Thyroid gland (tissue), 4 donors: ENCODE data around the gene CHGA.

Experiments used
- POLR2A ChIP-seq, 2 donors: fragments of 450-650 bp; IDR thresholded peaks; one replicate each; pipeline ENCODE4 v1.6.1; 2017; ENCODE audit warnings: antibody characterized with exemption in 2 of 2, mild to moderate bottlenecking in 2 of 2, moderate library complexity in 1 of 2
- TF ChIP-seq, protein P1 (sequence below), 6 experiments: fragments of 200-600 bp in 3 of 6; fragments of 450-650 bp in 3 of 6; sonication (generic) in 3 of 6; IDR thresholded peaks; one replicate each; pipeline ENCODE4 v1.5.1; 2016 to 2019; ENCODE audit warnings: antibody characterized with exemption in 6 of 6, mild to moderate bottlenecking in 2 of 6, inconsistent platforms in 1 of 6, moderate library complexity in 1 of 6

DNA sequence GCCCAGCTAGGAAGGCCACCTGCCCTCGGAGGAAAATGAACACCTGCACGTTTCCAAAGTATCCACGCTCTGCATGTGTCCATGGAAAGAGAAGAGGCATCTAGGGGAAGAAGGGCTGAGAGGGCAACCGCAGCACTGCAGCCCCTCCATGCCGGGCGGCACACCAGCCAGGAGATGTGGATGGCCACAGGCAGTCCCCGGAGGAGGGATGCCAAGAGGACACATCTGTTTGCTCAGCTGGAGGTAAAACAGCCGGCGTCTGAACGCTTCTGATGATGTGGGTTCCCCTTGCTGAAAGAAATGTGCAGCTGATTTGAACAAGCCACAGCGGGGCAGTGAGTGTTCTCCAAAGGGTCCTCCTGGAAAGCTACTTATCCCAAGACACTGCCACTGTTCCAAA is 34.0 kb downstream of the CHGA start:
- TF ChIP-seq, protein P1, sequence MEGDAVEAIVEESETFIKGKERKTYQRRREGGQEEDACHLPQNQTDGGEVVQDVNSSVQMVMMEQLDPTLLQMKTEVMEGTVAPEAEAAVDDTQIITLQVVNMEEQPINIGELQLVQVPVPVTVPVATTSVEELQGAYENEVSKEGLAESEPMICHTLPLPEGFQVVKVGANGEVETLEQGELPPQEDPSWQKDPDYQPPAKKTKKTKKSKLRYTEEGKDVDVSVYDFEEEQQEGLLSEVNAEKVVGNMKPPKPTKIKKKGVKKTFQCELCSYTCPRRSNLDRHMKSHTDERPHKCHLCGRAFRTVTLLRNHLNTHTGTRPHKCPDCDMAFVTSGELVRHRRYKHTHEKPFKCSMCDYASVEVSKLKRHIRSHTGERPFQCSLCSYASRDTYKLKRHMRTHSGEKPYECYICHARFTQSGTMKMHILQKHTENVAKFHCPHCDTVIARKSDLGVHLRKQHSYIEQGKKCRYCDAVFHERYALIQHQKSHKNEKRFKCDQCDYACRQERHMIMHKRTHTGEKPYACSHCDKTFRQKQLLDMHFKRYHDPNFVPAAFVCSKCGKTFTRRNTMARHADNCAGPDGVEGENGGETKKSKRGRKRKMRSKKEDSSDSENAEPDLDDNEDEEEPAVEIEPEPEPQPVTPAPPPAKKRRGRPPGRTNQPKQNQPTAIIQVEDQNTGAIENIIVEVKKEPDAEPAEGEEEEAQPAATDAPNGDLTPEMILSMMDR (IDR thresholded peaks at IDR 0.05) = no peak
- no peak for TF ChIP-seq POLR2A (IDR thresholded peaks at IDR 0.05)
